ENCODE data around the gene PIP4K2A.

PIP4K2A gene

GRCh38 chr10:22620140-22620857 lies 94.1 kb downstream of the PIP4K2A start:
- H3K9ac ChIP-seq (ENCODE audit: insufficient read length, low read depth), result no peak overlapping the region
- peaks cover 4% of the 10 kb centered on the region for H3K4me1 ChIP-seq (ENCODE audit: insufficient read depth, insufficient read length)
- TF ChIP-seq ZNF274 (IDR thresholded peaks at IDR 0.05; ENCODE audit: low read depth, low read length), result no peak
- TF ChIP-seq YY1 (IDR thresholded peaks at IDR 0.05; ENCODE audit: insufficient read depth, insufficient read length), result no peak
- no peak for TF ChIP-seq SUZ12 (IDR thresholded peaks at IDR 0.05; ENCODE audit: extremely low read depth, insufficient read depth, insufficient read length)
- no peaks in the 10 kb centered on the region for H3K27me3 ChIP-seq (ENCODE audit: insufficient read depth, insufficient read length)
- H3K9me3 ChIP-seq (ENCODE audit: insufficient read depth, low read length), result no peaks in the 10 kb centered on the region
- H3K36me3 ChIP-seq (ENCODE audit: insufficient read depth, insufficient read length, low read length), result no peaks in the 10 kb centered on the region
- DNase-seq (ENCODE audit: low read depth, low spot score), result no peak
- no peak overlapping the region for H3K4me3 ChIP-seq (ENCODE audit: insufficient read length, low read depth)

GRCh38 chr10:22619101-22619500 lies 95.3 kb downstream of the PIP4K2A start:
- no peak for TF ChIP-seq ZNF274 (IDR thresholded peaks at IDR 0.05; ENCODE audit: low read depth, low read length)
- TF ChIP-seq SUZ12 (IDR thresholded peaks at IDR 0.05; ENCODE audit: extremely low read depth, insufficient read depth, insufficient read length), result no peak
- TF ChIP-seq YY1 (IDR thresholded peaks at IDR 0.05; ENCODE audit: insufficient read depth, insufficient read length), result no peak
- DNase-seq (ENCODE audit: low read depth, low spot score), result no peak
- Histone ChIP-seq H3K36me3 (ENCODE audit: insufficient read depth, insufficient read length, low read length) (no peaks in the 10 kb centered on the region), H3K4me1 (ENCODE audit: insufficient read depth, insufficient read length) (peaks cover 4% of the 10 kb centered on the region), H3K4me3 (ENCODE audit: insufficient read length, low read depth) (no peak overlapping the region), H3K27me3 (ENCODE audit: insufficient read depth, insufficient read length) (no peaks in the 10 kb centered on the region), H3K9me3 (ENCODE audit: insufficient read depth, low read length) (no peaks in the 10 kb centered on the region), H3K9ac (ENCODE audit: insufficient read length, low read depth) (no peak overlapping the region)

DNA sequence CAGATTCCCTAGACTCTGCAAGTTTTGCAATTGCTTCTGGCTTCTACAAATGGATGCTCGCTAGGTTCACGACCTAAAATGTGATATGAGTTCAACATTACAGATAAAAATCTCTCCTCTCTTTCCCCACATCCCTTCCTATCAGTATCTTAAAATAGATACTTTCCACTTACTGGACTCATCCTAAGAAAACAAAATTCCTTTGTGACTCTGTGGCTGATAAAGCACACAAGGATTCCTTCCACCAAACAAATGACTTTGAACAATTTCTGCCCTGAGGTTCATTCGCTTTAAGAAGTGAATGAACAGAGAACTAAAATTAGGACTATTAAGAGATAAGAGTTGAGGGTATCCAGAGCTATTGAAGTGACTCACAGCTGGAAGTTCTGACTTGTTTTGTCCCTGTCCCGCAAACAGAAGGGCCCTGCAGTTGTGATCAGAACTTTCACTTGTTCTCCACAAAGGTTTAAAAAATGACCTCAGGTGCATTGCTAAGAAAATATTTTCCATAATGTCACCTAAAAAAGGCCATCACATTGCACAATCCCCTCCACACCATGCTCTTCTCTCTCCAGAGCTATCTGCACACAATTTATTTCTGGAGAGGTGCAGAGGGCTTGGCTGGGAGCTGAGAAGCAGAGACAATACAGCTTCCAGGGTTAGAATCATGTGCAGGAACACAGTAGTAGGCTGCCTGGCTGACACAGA lies 96.1 kb downstream of the PIP4K2A start:
- Histone ChIP-seq H3K27me3 (ENCODE audit: insufficient read depth, insufficient read length) (no peaks in the 10 kb centered on the region), H3K36me3 (ENCODE audit: insufficient read depth, insufficient read length, low read length) (no peaks in the 10 kb centered on the region), H3K9me3 (ENCODE audit: insufficient read depth, low read length) (no peaks in the 10 kb centered on the region), H3K9ac (ENCODE audit: insufficient read length, low read depth) (no peak overlapping the region), H3K4me3 (ENCODE audit: insufficient read length, low read depth) (no peak overlapping the region), H3K4me1 (ENCODE audit: insufficient read depth, insufficient read length) (peaks cover 4% of the 10 kb centered on the region)
- DNase-seq (ENCODE audit: low read depth, low spot score), result no peak
- no peak for TF ChIP-seq ZNF274 (IDR thresholded peaks at IDR 0.05; ENCODE audit: low read depth, low read length)
- no peak for TF ChIP-seq YY1 (IDR thresholded peaks at IDR 0.05; ENCODE audit: insufficient read depth, insufficient read length)
- no peak for TF ChIP-seq SUZ12 (IDR thresholded peaks at IDR 0.05; ENCODE audit: extremely low read depth, insufficient read depth, insufficient read length)

GRCh38 chr10:22617516-22617915 lies 96.9 kb downstream of the PIP4K2A start:
- Histone ChIP-seq H3K4me1 (ENCODE audit: insufficient read depth, insufficient read length) (peaks cover 4% of the 10 kb centered on the region), H3K9me3 (ENCODE audit: insufficient read depth, low read length) (no peaks in the 10 kb centered on the region), H3K4me3 (ENCODE audit: insufficient read length, low read depth) (no peak overlapping the region), H3K36me3 (ENCODE audit: insufficient read depth, insufficient read length, low read length) (no peaks in the 10 kb centered on the region), H3K27me3 (ENCODE audit: insufficient read depth, insufficient read length) (no peaks in the 10 kb centered on the region), H3K9ac (ENCODE audit: insufficient read length, low read depth) (no peak overlapping the region)
- no peak for DNase-seq (ENCODE audit: low read depth, low spot score)
- TF ChIP-seq ZNF274 (IDR thresholded peaks at IDR 0.05; ENCODE audit: low read depth, low read length), result no peak
- no peak for TF ChIP-seq YY1 (IDR thresholded peaks at IDR 0.05; ENCODE audit: insufficient read depth, insufficient read length)

DNA sequence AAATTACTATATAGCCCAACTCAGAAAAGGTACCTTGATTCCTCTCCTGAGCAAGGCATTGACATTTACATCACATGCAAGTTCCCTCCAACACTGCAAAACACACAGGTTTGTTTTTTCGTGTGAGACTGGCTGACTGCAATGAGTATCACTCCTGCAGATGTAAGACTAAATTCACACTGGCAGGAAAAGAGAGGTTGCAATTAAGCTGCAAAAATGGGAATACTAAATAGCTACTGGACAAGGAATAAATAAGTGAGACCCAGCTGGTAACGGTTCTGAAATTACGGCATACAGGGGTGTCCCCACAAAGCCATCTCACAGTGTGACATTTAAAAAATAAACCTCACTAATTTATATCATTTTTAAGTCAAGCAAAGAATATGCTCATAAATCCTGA lies 97.3 kb downstream of the PIP4K2A start:
- H3K4me1 ChIP-seq (ENCODE audit: insufficient read depth, insufficient read length), result peaks cover 4% of the 10 kb centered on the region

DNA sequence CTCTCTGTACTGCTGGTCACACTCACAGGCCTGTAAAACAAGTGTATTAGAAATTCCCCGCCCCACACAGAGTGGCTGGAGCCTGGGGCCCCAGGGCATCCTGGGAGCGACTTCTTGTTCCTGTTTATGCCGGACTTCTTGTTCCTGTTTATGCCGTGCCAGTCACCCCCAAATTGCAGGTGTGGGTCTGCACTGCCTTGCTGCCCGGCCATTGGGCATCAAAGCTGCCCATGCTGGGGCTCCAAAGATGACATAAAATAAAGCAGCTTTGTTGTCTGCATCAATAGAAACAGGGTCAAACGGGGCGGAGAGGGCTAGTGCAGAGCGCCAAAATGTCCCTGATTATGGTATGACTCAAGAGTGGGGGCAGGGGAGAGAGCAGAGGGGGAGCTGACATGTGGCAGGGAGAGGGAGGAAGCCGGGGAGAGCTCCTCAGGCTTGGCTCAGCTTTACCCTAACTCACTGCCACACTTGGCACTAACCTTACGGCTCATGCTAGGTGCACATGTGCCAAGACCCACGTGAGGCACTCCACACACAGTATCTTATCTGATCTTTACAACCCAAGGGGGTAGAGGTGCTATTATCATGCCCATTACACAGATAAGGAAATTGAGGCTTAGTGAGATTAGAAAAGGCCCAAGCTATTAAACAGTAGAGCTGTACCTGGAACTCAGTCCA lies 98.4 kb downstream of the PIP4K2A start:
- Histone ChIP-seq H3K9me3 (ENCODE audit: insufficient read depth, low read length) (no peaks in the 10 kb centered on the region), H3K9ac (ENCODE audit: insufficient read length, low read depth) (no peak overlapping the region), H3K4me3 (ENCODE audit: insufficient read length, low read depth) (no peak overlapping the region), H3K27me3 (ENCODE audit: insufficient read depth, insufficient read length) (no peaks in the 10 kb centered on the region), H3K4me1 (ENCODE audit: insufficient read depth, insufficient read length) (peaks cover 4% of the 10 kb centered on the region), H3K36me3 (ENCODE audit: insufficient read depth, insufficient read length, low read length) (no peaks in the 10 kb centered on the region)
- no peak for DNase-seq (ENCODE audit: low read depth, low spot score)
- TF ChIP-seq YY1 (IDR thresholded peaks at IDR 0.05; ENCODE audit: insufficient read depth, insufficient read length) (no peak), SUZ12 (IDR thresholded peaks at IDR 0.05; ENCODE audit: extremely low read depth, insufficient read depth, insufficient read length) (no peak), ZNF274 (IDR thresholded peaks at IDR 0.05; ENCODE audit: low read depth, low read length) (no peak)

More for the DNA sequence above, 97.3 kb downstream of the PIP4K2A start:
- H3K9ac ChIP-seq (ENCODE audit: insufficient read length, low read depth), result no peak overlapping the region
- TF ChIP-seq YY1 (IDR thresholded peaks at IDR 0.05; ENCODE audit: insufficient read depth, insufficient read length) (no peak), SUZ12 (IDR thresholded peaks at IDR 0.05; ENCODE audit: extremely low read depth, insufficient read depth, insufficient read length) (no peak), ZNF274 (IDR thresholded peaks at IDR 0.05; ENCODE audit: low read depth, low read length) (no peak)
- no peaks in the 10 kb centered on the region for H3K27me3 ChIP-seq (ENCODE audit: insufficient read depth, insufficient read length)
- no peak overlapping the region for H3K4me3 ChIP-seq (ENCODE audit: insufficient read length, low read depth)
- no peaks in the 10 kb centered on the region for H3K9me3 ChIP-seq (ENCODE audit: insufficient read depth, low read length)
- no peak for DNase-seq (ENCODE audit: low read depth, low spot score)
- H3K36me3 ChIP-seq (ENCODE audit: insufficient read depth, insufficient read length, low read length), result no peaks in the 10 kb centered on the region

DNA sequence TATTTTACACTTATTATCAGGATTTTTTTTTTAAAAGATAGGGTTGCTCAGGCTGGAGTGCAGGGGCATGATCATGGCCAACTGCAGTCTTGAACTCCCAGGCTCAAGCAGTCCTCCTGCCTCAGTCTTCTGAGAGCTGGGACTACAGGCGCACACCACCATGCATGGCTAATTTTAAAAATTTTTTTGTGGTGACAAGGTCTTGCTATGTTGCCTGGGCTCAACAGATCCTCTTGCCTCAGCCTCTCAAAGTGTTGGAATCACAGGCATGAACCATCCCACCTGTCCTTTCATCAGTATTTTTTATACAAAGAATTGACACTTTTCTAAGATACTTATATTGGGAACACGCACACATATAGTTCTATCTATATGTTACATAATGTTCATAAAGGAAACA lies 99.3 kb downstream of the PIP4K2A start:
- H3K9ac ChIP-seq (ENCODE audit: insufficient read length, low read depth), result no peak overlapping the region
- TF ChIP-seq ZNF274 (IDR thresholded peaks at IDR 0.05; ENCODE audit: low read depth, low read length), result no peak
- no peak for TF ChIP-seq SUZ12 (IDR thresholded peaks at IDR 0.05; ENCODE audit: extremely low read depth, insufficient read depth, insufficient read length)
- TF ChIP-seq YY1 (IDR thresholded peaks at IDR 0.05; ENCODE audit: insufficient read depth, insufficient read length), result no peak
- no peak for DNase-seq (ENCODE audit: low read depth, low spot score)
- H3K9me3 ChIP-seq (ENCODE audit: insufficient read depth, low read length), result no peaks in the 10 kb centered on the region
- no peaks in the 10 kb centered on the region for H3K27me3 ChIP-seq (ENCODE audit: insufficient read depth, insufficient read length)
- peaks cover 4% of the 10 kb centered on the region for H3K4me1 ChIP-seq (ENCODE audit: insufficient read depth, insufficient read length)
- H3K4me3 ChIP-seq (ENCODE audit: insufficient read length, low read depth), result no peak overlapping the region
- H3K36me3 ChIP-seq (ENCODE audit: insufficient read depth, insufficient read length, low read length), result no peaks in the 10 kb centered on the region
